Fibroblast of pulmonary artery (primary cell): ENCODE results near the gene LDHB.
A peak's percentile ranks its signal among the peaks of the same experiment; 100 is the strongest.
"Not testable (repeated sequence)": the region's sequence is repeated elsewhere in the genome, so short reads cannot be mapped to it uniquely, and the experiment has no call there.

Experiments used
- DNase-seq: peaks from one replicate; pipeline ENCODE4 v3.0.0-alpha.2; 2010; ENCODE audit warnings: low read depth
- H3K4me3 ChIP-seq: replicated peaks from 2 replicates; pipeline ENCODE4 v1.5.1; 2011; ENCODE audit warnings: low read depth, mild to moderate bottlenecking, control low read depth, low read length, moderate library complexity
- CTCF ChIP-seq: IDR thresholded peaks from 2 replicates; pipeline ENCODE4 v1.5.1; 2011; ENCODE audit warnings: mild to moderate bottlenecking, control low read depth, low read length, inconsistent platforms; ENCODE audit errors: missing control alignments

The LDHB gene

DNA sequence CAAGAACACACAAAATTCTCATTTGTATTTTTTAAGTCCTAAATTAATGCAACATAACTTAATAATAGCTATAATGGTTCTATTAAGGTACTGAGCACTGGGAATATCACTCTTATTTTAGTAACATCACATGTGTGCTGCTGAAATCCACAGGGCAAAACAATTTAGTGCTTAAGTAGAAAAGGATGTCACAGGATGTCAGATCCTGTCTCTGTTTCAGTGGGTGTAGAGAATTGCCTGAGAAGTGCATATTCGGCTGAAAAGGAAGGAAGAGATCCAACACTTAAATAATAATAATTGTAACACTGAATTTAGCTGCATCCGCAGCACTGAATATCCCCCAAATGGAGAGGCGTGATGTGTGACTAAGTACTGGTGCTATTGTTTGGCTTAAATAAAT is 8.6 kb downstream of the LDHB start:
- no peak for DNase-seq
- TF ChIP-seq CTCF: no peak
- H3K4me3 ChIP-seq: no peak overlapping the region

- H3K4me3 ChIP-seq: no peak overlapping the region
- DNase-seq: no peak
- TF ChIP-seq CTCF: no peak
Observed at GRCh38 chr12:21648378-21648777, 9.3 kb downstream of the LDHB start.

- TF ChIP-seq CTCF: no peak
- H3K4me3 ChIP-seq: no peak overlapping the region
- DNase-seq: no peak
Observed at GRCh38 chr12:21647179-21647578, 10.5 kb downstream of the LDHB start.

GRCh38 chr12:21645041-21645500 is 12.6 kb downstream of the LDHB start:
- DNase-seq: not testable (repeated sequence)

GRCh38 chr12:21644516-21644915 is 13.1 kb downstream of the LDHB start:
- no peak for DNase-seq
- no peak overlapping the region for H3K4me3 ChIP-seq
- TF ChIP-seq CTCF: no peak

More at GRCh38 chr12:21645041-21645500, 12.6 kb downstream of the LDHB start:
- not testable (repeated sequence) for H3K4me3 ChIP-seq

- H3K4me3 ChIP-seq: no peak overlapping the region
- DNase-seq: no peak
- no peak for TF ChIP-seq CTCF
Observed at GRCh38 chr12:21643758-21644157, 13.9 kb downstream of the LDHB start.

DNA sequence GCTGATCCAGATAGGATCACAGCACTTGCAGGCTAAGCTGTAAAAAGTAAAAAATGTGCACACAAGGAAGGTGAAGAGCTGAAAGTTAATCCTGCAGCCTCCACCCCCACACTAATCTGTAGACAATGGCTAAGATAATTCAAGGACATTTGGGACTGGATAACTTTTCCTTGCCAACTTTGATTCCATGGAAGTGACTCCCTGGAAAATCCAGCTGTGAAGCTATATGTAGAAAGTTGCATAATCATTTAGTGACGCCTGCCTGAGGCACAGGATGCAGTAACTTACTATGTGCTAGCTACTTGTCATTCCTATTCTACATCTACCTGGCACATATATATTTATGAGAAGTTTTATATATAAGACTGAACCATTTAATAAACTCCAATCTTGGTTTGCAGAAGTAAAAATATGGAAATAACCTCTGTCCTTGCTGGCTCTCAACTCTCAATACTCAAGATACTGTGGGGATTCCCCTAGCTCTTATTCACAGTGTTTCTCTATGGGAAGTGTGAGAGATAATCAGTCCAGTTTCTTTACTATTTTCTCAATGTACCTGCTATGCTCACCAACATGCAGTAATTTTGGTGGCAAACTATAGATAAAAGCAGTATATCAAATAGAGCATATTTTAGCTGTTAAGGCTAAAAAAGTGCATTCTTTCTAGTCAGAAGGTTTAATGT is 14.8 kb downstream of the LDHB start:
- DNase-seq: peak; percentile 67
- H3K4me3 ChIP-seq: no peak overlapping the region
- TF ChIP-seq CTCF: no peak
